ENCODE data around the gene GP9.
"Not testable (repeated sequence)": the region's sequence is repeated elsewhere in the genome, so short reads cannot be mapped to it uniquely, and the experiment has no call there.

GRCh38 chr3:129088312-129088711 is 27.7 kb downstream of the GP9 start:
- TF ChIP-seq CTCF, POLR2A (IDR thresholded peaks at IDR 0.05): not testable (repeated sequence)

Measured in heart left ventricle (tissue), 13 donors.